COLO668 (cell line): ENCODE measurements around the gene IRF2BP1.

Experiments used
- DNase-seq: peaks from one replicate; lab custom pipeline; 2025; ENCODE audit not compliant: unreplicated experiment; lab: John Stamatoyannopoulos, UW

Gene IRF2BP1

GRCh38 chr19:45885556-45886426 is at the start of gene IRF2BP1:
TSS of gene IRF2BP1 (minus strand) at chr19:45886141. CDS start at chr19:45885774, 367 bp downstream.
- DNase-seq = peak; percentile 93

GRCh38 chr19:45935267-45935666 is 49.3 kb upstream of the IRF2BP1 start:
- DNase-seq = no peak

GRCh38 chr19:45934551-45935230 is 48.8 kb upstream of the IRF2BP1 start:
- no peak for DNase-seq

GRCh38 chr19:45933759-45934158 is 47.8 kb upstream of the IRF2BP1 start:
- no peak for DNase-seq

- DNase-seq = no peak
Observed at GRCh38 chr19:45931055-45931454, 45.1 kb upstream of the IRF2BP1 start.

- no peak for DNase-seq
Observed at GRCh38 chr19:45929247-45929646, 43.3 kb upstream of the IRF2BP1 start.

GRCh38 chr19:45927565-45928261 is 41.8 kb upstream of the IRF2BP1 start:
- peak; percentile 94 for DNase-seq

- no peak for DNase-seq
Observed at GRCh38 chr19:45924891-45925447, 39.0 kb upstream of the IRF2BP1 start.

- DNase-seq = no peak
Observed at GRCh38 chr19:45922281-45922680, 36.3 kb upstream of the IRF2BP1 start.

- DNase-seq = no peak
Observed at GRCh38 chr19:45920458-45920857, 34.5 kb upstream of the IRF2BP1 start.

- no peak for DNase-seq
Observed at GRCh38 chr19:45919678-45920077, 33.7 kb upstream of the IRF2BP1 start.

GRCh38 chr19:45918721-45919120 is 32.8 kb upstream of the IRF2BP1 start:
- DNase-seq = no peak

- no peak for DNase-seq
Observed at GRCh38 chr19:45917421-45918091, 31.6 kb upstream of the IRF2BP1 start.

- peak; percentile 15 for DNase-seq
Observed at GRCh38 chr19:45913874-45914830, 28.2 kb upstream of the IRF2BP1 start, which contains the start of gene NANOS2. TSS of gene NANOS2 (minus strand) at chr19:45914778. CDS start at chr19:45914693, 85 bp downstream.

- DNase-seq = no peak
Observed at GRCh38 chr19:45911291-45911690, 25.4 kb upstream of the IRF2BP1 start.

GRCh38 chr19:45908956-45909355 is 23.0 kb upstream of the IRF2BP1 start:
- DNase-seq = no peak

GRCh38 chr19:45906221-45906620 is 20.3 kb upstream of the IRF2BP1 start:
- DNase-seq = no peak

- DNase-seq = no peak
Observed at GRCh38 chr19:45905011-45905410, 19.1 kb upstream of the IRF2BP1 start.
